K562 (cell line): ENCODE measurements around the gene TMEM141. TPM values are rescaled to one million over a fixed set of nuclear protein-coding genes. Genes with fewer than 3 reads are reported as not detected.

Experiments used
- EP400 ChIP-seq: fragments of 450-650 bp; IDR thresholded peaks from 2 replicates; pipeline ENCODE4 v1.6.1; 2017; ENCODE audit warnings: antibody characterized with exemption, mild to moderate bottlenecking, moderate library complexity
- KDM2B ChIP-seq: fragments of 250-450 bp; sonication (Bioruptor Pico); IDR thresholded peaks from 2 replicates; pipeline ENCODE4 v1.8.0; 2021; ENCODE audit warnings: mild to moderate bottlenecking, moderate library complexity
- MAFG ChIP-seq: fragments of 450-650 bp; conservative IDR thresholded peaks from 2 replicates; pipeline ENCODE4 v1.6.1; 2016; ENCODE audit warnings: missing genetic modification characterization, missing compliant biosample characterization
- MEF2D ChIP-seq: conservative IDR thresholded peaks from 2 replicates; pipeline ENCODE4 v1.6.1; 2016; ENCODE audit warnings: low read depth, missing genetic modification characterization, missing compliant biosample characterization
- NEUROD1 ChIP-seq: fragments of 150-350 bp; IDR thresholded peaks from 2 replicates; pipeline ENCODE4 v1.6.1; 2014; ENCODE audit warnings: borderline replicate concordance, low read length, low read depth; ENCODE audit not compliant: partially characterized antibody
- RAD21 ChIP-seq, 2 experiments: fragments of 250-450 bp in 1 of 2; fragments of 450-650 bp in 1 of 2; sonication (Bioruptor Pico) in 1 of 2; formaldehyde crosslinking in 1 of 2; IDR thresholded peaks in 1 of 2; conservative IDR thresholded peaks in 1 of 2; 2 replicates each; pipeline versions ENCODE4 v1.4.0 to v1.8.0; 2020 to 2022; ENCODE audit warnings: mild to moderate bottlenecking in 2 of 2, moderate library complexity in 1 of 2
- RAD51 ChIP-seq: fragments of 450-650 bp; IDR thresholded peaks from 2 replicates; pipeline ENCODE4 v1.7.1; 2016; ENCODE audit warnings: low read depth, mild to moderate bottlenecking, borderline replicate concordance
- SPI1 ChIP-seq: IDR thresholded peaks from 2 replicates; pipeline ENCODE4 v1.6.1; 2011; ENCODE audit warnings: low read depth, low read length, control low read depth, borderline replicate concordance
- ZNF124 ChIP-seq: sonication (generic); formaldehyde crosslinking; IDR thresholded peaks from 2 replicates; pipeline ENCODE4 v1.8.1; 2022; ENCODE audit warnings: missing genetic modification reagents
- polyA plus RNA-seq, 8 experiments: library from polyadenylated mRNA; depleted of rRNA in 4 of 8; stranded (reverse) in 5 of 8; unstranded in 3 of 8; fragments of >200 nt; fragmentation: Nextera tagmentation in 2 of 8; fragmentation: Illumina TruSeq in 1 of 8; extraction: Ambion mirVana in 2 of 8; extraction: Trizol in 1 of 8; gene quantifications; 2 replicates each; pipeline versions ENCODE4 v1.2.1 to v1.2.3, GENCODE V29; 2011 to 2014; ENCODE audit warnings: inconsistent platforms in 1 of 8, missing spikeins in 1 of 8
- total RNA-seq, 7 experiments: library from RNA; depleted of rRNA in 6 of 7; stranded (reverse); fragments of >200 nt in 6 of 7; fragmentation: Illumina TruSeq in 2 of 7; extraction: Trizol in 2 of 7; gene quantifications; 2 replicates each; pipeline versions ENCODE4 v1.2.1 to v1.2.3, GENCODE V29; 2011 to 2021; ENCODE audit warnings: low replicate concordance in 1 of 7
- TF ChIP-seq, protein P1 (sequence below), 3 experiments: fragments of 200-800 bp in 1 of 3; fragments of 250-450 bp in 1 of 3; fragments of 450-650 bp in 1 of 3; sonication (Bioruptor Pico) in 1 of 3; sonication (Bioruptor generic) in 1 of 3; formaldehyde crosslinking in 1 of 3; IDR thresholded peaks; 2 replicates each; pipeline versions ENCODE4 v1.6.1 to v1.8.0; 2016 to 2022; ENCODE audit warnings: mild to moderate bottlenecking in 2 of 3, missing genetic modification characterization in 2 of 3, missing compliant biosample characterization in 1 of 3, moderate library complexity in 1 of 3
- TF ChIP-seq, protein P2 (sequence below): fragments of 250-450 bp; sonication (Bioruptor Pico); IDR thresholded peaks from 2 replicates; pipeline ENCODE4 v1.5.0; 2021; ENCODE audit warnings: mild to moderate bottlenecking, moderate library complexity
- TF ChIP-seq, protein P3 (sequence below): fragments of 450-650 bp; IDR thresholded peaks from 2 replicates; pipeline ENCODE4 v1.6.1; 2016; ENCODE audit warnings: mild to moderate bottlenecking

Gene TMEM141
- total and polyA plus RNA-seq, 9 of the 15 experiments (the other 6 are each of a cell fraction or from before 2014, with no cell fraction given) = 21.5 to 123 (median 74.8) TPM

DNA sequence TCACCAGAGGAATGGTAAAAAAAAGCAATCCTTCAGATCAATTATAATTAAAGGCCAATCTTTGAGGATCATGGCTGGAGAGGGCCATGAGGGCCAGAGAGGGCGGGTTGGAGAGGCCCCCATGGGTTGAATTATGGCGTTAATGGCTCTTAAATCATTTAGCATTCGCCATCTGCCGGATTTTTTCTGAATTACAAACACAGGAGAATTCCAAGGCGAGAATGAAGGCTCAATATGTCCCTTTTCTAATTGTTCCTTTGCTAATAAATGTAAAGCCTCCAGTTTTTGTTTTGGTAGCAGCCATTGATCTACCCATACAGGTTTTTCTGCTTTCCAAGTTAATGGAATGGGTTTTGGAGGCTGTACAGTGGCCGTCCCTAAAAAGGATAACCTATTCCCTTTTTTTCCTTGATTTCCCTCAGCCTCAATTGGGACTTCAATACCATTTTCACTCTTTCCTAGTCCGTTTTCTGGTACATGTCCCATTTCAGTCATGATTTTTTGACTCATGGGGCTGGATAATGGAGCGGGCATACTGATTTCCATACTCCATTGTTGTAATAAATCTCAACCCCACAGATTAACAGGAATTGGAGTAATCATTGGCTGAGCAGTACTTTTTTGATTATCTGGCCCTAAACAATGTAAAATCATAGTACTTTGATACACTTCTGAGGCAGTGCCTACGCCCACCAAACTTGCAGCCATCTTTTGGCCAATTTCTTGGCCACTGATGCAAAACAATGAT, 6.7 kb upstream of the TMEM141 start (continued):
- TF ChIP-seq, protein P1, sequence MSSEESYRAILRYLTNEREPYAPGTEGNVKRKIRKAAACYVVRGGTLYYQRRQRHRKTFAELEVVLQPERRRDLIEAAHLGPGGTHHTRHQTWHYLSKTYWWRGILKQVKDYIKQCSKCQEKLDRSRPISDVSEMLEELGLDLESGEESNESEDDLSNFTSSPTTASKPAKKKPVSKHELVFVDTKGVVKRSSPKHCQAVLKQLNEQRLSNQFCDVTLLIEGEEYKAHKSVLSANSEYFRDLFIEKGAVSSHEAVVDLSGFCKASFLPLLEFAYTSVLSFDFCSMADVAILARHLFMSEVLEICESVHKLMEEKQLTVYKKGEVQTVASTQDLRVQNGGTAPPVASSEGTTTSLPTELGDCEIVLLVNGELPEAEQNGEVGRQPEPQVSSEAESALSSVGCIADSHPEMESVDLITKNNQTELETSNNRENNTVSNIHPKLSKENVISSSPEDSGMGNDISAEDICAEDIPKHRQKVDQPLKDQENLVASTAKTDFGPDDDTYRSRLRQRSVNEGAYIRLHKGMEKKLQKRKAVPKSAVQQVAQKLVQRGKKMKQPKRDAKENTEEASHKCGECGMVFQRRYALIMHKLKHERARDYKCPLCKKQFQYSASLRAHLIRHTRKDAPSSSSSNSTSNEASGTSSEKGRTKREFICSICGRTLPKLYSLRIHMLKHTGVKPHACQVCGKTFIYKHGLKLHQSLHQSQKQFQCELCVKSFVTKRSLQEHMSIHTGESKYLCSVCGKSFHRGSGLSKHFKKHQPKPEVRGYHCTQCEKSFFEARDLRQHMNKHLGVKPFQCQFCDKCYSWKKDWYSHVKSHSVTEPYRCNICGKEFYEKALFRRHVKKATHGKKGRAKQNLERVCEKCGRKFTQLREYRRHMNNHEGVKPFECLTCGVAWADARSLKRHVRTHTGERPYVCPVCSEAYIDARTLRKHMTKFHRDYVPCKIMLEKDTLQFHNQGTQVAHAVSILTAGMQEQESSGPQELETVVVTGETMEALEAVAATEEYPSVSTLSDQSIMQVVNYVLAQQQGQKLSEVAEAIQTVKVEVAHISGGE (CRISPR knock-in tag; IDR thresholded peaks at IDR 0.05) = peak in 1 of 3 experiments; percentile 43; a peak in 1 of 6 replicates
- TF ChIP-seq SPI1 (no peak), RAD21 (CRISPR knock-in tag; conservative IDR thresholded peaks at IDR 0.05 in 1 of 2, IDR thresholded peaks at IDR 0.05 in 1 of 2) (peak; percentile 63 to 73), EP400 (no peak), MEF2D (tag) (no peak), NEUROD1 (no peak), ZNF124 (CRISPR knock-in tag) (no peak), MAFG (tag) (no peak), KDM2B (CRISPR knock-in tag) (no peak), RAD51 (no peak)
- TF ChIP-seq, protein P2, sequence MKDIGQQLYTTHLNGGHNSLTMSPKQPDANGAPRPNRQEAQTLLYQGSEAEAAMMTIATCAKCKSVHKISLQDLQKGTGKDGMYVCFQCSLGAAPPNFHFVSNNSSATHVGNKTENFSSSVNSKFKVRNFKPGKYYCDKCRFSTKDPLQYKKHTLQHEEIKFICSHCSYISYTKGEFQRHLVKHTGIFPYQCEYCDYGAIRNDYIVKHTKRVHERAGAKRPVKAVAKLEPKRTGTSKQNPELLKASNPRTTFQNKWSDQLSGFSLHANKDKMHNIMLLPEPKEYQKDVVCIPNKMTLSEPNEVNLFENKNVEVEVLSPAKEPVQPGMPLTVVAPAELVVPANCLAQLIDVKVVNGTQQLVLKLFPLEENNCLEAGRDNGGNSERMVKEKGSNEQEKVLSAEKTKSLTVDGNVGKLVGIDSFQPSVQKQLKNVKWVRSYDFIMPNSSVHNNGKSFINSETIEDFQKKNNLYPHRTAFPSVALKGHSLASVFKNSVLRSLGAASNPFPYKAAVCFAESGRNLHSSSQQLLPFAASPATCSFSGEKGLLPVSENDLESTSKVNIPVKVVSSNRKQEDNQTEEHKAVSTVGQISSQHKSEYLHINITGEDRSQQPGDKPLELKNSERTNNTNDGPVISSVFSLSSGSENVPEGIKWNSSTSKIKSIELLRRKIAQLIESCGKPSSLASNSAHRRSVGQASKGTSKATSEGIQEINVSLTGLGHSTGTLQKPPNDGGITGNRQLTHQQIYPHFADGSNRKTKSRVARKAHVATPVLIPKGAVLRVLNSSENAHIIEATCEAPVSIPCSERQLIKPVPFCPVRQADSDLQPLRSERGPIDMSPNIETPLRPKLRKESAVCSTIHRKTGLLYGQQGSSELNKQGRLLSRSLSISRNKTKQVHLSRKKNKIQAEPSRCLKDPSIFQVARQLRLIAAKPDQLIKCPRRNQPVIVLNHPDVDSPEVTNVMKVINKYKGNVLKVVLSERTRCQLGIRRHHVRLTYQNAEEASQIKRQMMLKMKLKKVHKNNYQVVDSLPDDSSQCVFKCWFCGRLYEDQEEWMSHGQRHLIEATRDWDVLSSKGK (CRISPR knock-in tag) = no peak
- TF ChIP-seq, protein P3, sequence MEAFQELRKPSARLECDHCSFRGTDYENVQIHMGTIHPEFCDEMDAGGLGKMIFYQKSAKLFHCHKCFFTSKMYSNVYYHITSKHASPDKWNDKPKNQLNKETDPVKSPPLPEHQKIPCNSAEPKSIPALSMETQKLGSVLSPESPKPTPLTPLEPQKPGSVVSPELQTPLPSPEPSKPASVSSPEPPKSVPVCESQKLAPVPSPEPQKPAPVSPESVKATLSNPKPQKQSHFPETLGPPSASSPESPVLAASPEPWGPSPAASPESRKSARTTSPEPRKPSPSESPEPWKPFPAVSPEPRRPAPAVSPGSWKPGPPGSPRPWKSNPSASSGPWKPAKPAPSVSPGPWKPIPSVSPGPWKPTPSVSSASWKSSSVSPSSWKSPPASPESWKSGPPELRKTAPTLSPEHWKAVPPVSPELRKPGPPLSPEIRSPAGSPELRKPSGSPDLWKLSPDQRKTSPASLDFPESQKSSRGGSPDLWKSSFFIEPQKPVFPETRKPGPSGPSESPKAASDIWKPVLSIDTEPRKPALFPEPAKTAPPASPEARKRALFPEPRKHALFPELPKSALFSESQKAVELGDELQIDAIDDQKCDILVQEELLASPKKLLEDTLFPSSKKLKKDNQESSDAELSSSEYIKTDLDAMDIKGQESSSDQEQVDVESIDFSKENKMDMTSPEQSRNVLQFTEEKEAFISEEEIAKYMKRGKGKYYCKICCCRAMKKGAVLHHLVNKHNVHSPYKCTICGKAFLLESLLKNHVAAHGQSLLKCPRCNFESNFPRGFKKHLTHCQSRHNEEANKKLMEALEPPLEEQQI = no peak
